Upper lobe of left lung (tissue), 4 donors: ENCODE data around the gene ARFGAP1.

Experiments
- CTCF ChIP-seq, 6 experiments: fragments of 450-650 bp in 4 of 6; fragments of 200-600 bp in 2 of 6; sonication (generic) in 2 of 6; IDR thresholded peaks; one replicate each; pipeline ENCODE4 v1.5.1; 2016 to 2019; ENCODE audit warnings: antibody characterized with exemption in 6 of 6
- EP300 ChIP-seq, 4 donors: sonication (generic); formaldehyde crosslinking; IDR thresholded peaks; one replicate each; pipeline ENCODE4 v1.5.1; 2017; ENCODE audit warnings: antibody characterized with exemption in 4 of 4, control low read depth in 2 of 4

DNA sequence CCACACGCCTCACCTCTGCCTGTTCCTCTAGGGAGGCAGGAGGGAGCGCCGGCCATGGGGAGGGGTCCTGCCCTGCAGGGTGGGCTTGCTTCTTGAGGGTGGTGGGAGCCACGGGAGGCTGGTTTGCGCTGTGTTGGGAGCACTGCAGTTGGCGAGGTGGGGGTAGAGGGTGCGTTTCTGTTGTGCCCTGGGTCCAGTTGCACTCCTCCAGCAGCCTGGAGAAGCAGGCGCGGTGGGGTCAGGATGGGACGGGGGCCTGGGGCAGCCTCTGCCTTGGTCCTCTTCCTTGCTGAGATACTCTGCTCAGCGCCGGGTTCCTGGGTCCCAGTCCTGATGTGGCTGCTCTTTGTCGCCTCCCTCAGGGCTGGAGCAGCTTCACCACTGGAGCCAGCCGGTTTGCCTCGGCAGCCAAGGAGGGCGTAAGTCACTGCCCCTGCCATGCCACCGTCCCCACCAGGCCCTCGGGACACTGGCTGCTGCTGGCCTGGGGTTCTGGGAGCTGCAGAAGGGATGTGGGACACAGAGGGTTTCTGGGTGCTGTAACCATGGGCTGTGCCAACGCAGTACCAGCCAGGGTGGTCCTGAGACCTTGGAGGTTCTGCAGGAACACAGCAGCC, 8.4 kb downstream of the ARFGAP1 start:
- TF ChIP-seq CTCF (IDR thresholded peaks at IDR 0.05) (no peak), EP300 (IDR thresholded peaks at IDR 0.05) (no peak)
